ENCODE data around the gene FAIM2.
"Not testable (repeated sequence)": the region's sequence is repeated elsewhere in the genome, so short reads cannot be mapped to it uniquely, and the experiment has no call there.

Gene FAIM2

GRCh38 chr12:49882248-49882850 is 21.4 kb downstream of the FAIM2 start:
- TF ChIP-seq CTCF (IDR thresholded peaks at IDR 0.05), result no peak
- TF ChIP-seq ZFX (IDR thresholded peaks at IDR 0.05; ENCODE audit: borderline replicate concordance), result no peak
- H3K27ac ChIP-seq, result no peak overlapping the region

GRCh38 chr12:49881415-49882247 is 22.1 kb downstream of the FAIM2 start:
- TF ChIP-seq CTCF (IDR thresholded peaks at IDR 0.05) (no peak), ZFX (IDR thresholded peaks at IDR 0.05; ENCODE audit: borderline replicate concordance) (no peak)
- no peak overlapping the region for H3K27ac ChIP-seq

DNA sequence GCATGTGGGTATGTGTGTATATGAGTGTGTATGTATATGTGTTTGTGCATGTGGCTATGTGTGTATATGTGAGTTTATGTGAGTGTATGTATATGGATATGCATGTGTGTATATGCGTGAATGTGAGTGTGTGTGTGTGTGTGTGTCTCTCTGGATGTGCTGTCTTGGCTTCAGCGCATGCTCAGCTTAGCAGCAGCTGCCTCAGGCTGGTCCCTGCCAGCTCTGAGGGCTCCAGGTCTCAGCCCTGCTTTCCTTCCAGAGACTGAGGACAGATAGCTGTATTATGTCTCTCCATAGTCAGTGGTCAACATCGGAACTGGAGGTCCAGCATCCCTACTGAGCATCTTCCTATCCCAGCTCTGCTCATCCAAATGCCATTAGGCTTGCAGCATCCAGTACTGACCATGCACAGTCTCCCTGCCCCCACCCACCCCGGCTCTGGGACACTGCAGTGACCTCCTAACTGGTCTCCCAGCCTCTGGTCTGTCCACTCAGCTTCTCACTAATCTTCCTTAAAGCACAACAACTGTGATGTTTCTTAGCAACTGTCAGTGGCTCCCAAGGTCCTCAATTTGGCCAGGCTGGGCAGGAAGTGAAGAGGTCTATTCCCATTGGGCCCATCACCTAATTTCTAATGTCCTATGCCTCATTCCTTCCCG is 22.8 kb downstream of the FAIM2 start:
- TF ChIP-seq ZFX (IDR thresholded peaks at IDR 0.05; ENCODE audit: borderline replicate concordance) (no peak), CTCF (IDR thresholded peaks at IDR 0.05) (no peak)
- no peak overlapping the region for H3K27ac ChIP-seq

GRCh38 chr12:49879065-49879464 is 24.6 kb downstream of the FAIM2 start:
- not testable (repeated sequence) for H3K27ac ChIP-seq

DNA sequence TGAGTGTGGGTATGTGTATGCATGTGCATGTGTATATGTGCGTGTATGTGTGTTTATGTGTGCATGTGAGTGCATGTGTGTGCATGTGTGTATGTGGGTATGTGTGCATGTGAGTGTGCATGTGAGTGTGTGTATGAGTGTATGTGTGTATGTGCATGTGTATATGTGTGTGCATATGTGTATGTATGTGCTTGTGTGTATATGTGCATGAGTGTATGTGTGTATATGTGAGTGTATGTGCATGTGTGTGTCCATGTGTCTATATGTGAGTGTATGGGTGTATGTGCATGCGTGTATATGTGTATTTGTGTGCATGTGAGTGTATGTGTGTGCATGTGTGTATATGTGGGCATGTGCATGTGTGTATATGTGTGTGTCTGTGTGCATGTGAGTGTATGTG is 25.7 kb downstream of the FAIM2 start:
- TF ChIP-seq ZFX (IDR thresholded peaks at IDR 0.05; ENCODE audit: borderline replicate concordance) (no peak), CTCF (IDR thresholded peaks at IDR 0.05) (no peak)

DNA sequence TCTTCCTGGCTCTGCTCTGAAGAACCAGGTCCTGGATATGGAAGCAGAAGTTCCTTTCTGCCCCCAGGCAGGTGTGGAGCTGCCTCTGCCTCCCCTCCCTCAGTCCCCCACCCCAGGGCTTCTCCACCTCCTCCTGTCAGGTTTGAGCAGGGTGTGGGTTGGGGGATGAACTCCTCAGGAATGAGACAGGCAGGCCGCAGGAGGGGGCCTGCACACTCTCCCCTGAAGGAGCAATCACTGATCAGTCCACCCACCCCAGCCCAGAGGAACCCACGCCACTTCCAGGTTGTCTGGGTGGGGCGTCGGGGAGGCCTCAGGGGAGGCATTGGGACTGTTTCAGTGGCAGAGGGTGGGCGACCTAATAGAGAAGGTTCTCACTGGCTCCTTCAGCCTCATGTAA is 26.6 kb downstream of the FAIM2 start:
- H3K27ac ChIP-seq, result no peak overlapping the region
- TF ChIP-seq ZFX (IDR thresholded peaks at IDR 0.05; ENCODE audit: borderline replicate concordance) (no peak), CTCF (IDR thresholded peaks at IDR 0.05) (no peak)

More for the DNA sequence above, 25.7 kb downstream of the FAIM2 start:
- no peak overlapping the region for H3K27ac ChIP-seq

GRCh38 chr12:49876070-49876469 is 27.6 kb downstream of the FAIM2 start:
- TF ChIP-seq ZFX (IDR thresholded peaks at IDR 0.05; ENCODE audit: borderline replicate concordance), result no peak
- TF ChIP-seq CTCF (IDR thresholded peaks at IDR 0.05), result no peak
- H3K27ac ChIP-seq, result no peak overlapping the region
